ENCODE measurements around the gene GPR156. TPM values are rescaled to one million over a fixed set of nuclear protein-coding genes. Genes with fewer than 3 reads are reported as not detected.

GPR156 gene
- polyA plus RNA-seq, 2 of the 4 experiments (the other 2 are of a cell fraction) = 0.43 to 0.68 TPM

DNA sequence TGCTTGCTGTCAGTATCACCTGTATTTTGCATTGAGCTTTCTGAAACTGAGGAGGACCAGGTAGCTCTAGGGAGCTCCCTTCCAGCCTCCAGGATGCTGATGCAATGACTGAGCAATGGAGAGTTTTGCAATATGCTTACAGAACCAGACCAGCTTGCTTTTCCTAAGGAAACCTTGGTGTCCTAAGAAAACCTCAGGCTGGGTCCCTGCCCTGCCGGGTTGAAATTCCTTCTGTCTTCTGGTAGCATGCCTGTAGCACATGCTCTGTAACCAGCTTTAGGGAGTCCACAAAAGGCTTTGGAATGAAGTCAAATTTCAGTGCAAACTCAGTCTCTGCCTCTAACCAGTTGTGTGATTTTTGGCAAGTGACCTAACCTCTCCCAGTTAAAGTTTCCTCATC, 125.0 kb downstream of the GPR156 start:
- CTCF ChIA-PET = interaction anchor here (0.6 to 1.7 kb wide), 4 partner anchors 11 to 268 kb away, joined by 3 to 5 read pairs (median 4); no protein-coding TSS in a partner anchor
- TF ChIP-seq JUNB (IDR thresholded peaks at IDR 0.05) (no peak), SMC3 (IDR thresholded peaks at IDR 0.05) (peak; percentile 45), RAD21 (conservative IDR thresholded peaks at IDR 0.05 in 1 of 2, IDR thresholded peaks at IDR 0.05 in 1 of 2) (peak in 1 of 2 experiments; percentile 44; a peak in 2 of 5 replicates), HOXB13 (CRISPR knock-in tag; IDR thresholded peaks at IDR 0.05; ENCODE audit: low read depth) (no peak), EP300 (IDR thresholded peaks at IDR 0.05) (peak; percentile 57 to 59; a peak in 2 of 5 replicates), CEBPB (IDR thresholded peaks at IDR 0.05) (peak; percentile 95 to 99), JUN (IDR thresholded peaks at IDR 0.05) (peak; percentile 65 to 70; a peak in 2 of 5 replicates), CBX2 (IDR thresholded peaks at IDR 0.05; ENCODE audit: borderline replicate concordance, low read depth) (no peak), FOSL2 (IDR thresholded peaks at IDR 0.05) (no peak), FOSL2 (CRISPR knock-in tag; IDR thresholded peaks at IDR 0.05) (peak; percentile 19; the same call in 1 of the 2 replicates), MAFK (IDR thresholded peaks at IDR 0.05; ENCODE audit: partially characterized antibody) (no peak)
- TF ChIP-seq, protein P1, sequence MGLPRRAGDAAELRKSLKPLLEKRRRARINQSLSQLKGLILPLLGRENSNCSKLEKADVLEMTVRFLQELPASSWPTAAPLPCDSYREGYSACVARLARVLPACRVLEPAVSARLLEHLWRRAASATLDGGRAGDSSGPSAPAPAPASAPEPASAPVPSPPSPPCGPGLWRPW (IDR thresholded peaks at IDR 0.05) = peak; percentile 97
- TF ChIP-seq, protein P2, sequence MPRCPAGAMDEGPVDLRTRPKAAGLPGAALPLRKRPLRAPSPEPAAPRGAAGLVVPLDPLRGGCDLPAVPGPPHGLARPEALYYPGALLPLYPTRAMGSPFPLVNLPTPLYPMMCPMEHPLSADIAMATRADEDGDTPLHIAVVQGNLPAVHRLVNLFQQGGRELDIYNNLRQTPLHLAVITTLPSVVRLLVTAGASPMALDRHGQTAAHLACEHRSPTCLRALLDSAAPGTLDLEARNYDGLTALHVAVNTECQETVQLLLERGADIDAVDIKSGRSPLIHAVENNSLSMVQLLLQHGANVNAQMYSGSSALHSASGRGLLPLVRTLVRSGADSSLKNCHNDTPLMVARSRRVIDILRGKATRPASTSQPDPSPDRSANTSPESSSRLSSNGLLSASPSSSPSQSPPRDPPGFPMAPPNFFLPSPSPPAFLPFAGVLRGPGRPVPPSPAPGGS (IDR thresholded peaks at IDR 0.05) = peak; percentile 43; the same call in 1 of the 3 replicates
- TF ChIP-seq, protein P3, sequence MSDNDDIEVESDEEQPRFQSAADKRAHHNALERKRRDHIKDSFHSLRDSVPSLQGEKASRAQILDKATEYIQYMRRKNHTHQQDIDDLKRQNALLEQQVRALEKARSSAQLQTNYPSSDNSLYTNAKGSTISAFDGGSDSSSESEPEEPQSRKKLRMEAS (IDR thresholded peaks at IDR 0.05) = 0 out of 2 replicates have a peak, but pooled peaks have one; percentile 36
- DNase-seq (ENCODE audit: low read depth in 1 of 2, low spot score in 1 of 2) (peak in 1 of 2 experiments; percentile 76), ATAC-seq (peak; percentile 81 to 95), FAIRE-seq (no peak)
- Histone ChIP-seq H3K27ac (peak overlapping the region; percentile 80 to 82), H3K9me3 (peaks cover 11% of the 10 kb centered on the region), H3K4me2 (peak overlapping the region; percentile 47), H3K4me1 (peaks cover 27% of the 10 kb centered on the region), H3K4me3 (no peak overlapping the region)
- 10% methylated on average over 1 of the region's 1 CpG for WGBS (ENCODE audit: missing lambda C conversion rate)
- POLR2A ChIA-PET = interaction anchor here (0.9 to 2.4 kb wide), 2 partner anchors 9 to 65 kb away, joined by 4 to 49 read pairs; partner anchors contain the start of gene GSK3B

DNA sequence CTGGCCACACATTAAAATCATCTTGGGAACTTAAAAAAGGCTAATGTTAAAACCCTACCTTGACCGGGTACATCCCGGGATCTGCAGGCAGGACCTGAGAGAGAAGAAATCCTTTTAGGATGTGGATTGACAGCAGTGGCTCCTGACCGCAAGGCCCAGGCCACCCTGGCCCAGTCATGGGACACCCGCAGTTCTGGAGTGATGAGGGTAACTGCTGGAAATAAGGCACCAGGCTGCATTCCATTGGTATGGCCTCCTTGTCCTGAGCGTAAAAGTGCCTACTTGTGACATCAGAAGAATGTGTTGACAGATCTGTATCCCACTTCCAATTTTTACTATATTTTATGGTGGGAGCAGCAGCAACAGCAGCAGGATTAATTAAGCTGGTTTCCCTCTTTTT, 127.3 kb downstream of the GPR156 start:
- no peak for ATAC-seq
- ChIA-PET CTCF (interaction anchor here (0.9 to 1.7 kb wide), 2 partner anchors 12 to 19 kb away, joined by 3 to 6 read pairs; no protein-coding TSS in a partner anchor), POLR2A (no interaction called here)
- no peak for DNase-seq (ENCODE audit: low read depth in 1 of 2, low spot score in 1 of 2)
- 97% methylated on average over 5 of the region's 5 CpGs for WGBS (ENCODE audit: missing lambda C conversion rate)
- H3K4me3 ChIP-seq = no peak overlapping the region
- peak overlapping the region; percentile 6 to 82; a peak in 5 of 6 replicates for H3K27ac ChIP-seq
- H3K9me3 ChIP-seq = peaks cover 23% of the 10 kb centered on the region
- FAIRE-seq = no peak
- H3K4me1 ChIP-seq = peaks cover 25% of the 10 kb centered on the region
- TF ChIP-seq, protein P3 (IDR thresholded peaks at IDR 0.05) = no peak
- TF ChIP-seq, protein P4, sequence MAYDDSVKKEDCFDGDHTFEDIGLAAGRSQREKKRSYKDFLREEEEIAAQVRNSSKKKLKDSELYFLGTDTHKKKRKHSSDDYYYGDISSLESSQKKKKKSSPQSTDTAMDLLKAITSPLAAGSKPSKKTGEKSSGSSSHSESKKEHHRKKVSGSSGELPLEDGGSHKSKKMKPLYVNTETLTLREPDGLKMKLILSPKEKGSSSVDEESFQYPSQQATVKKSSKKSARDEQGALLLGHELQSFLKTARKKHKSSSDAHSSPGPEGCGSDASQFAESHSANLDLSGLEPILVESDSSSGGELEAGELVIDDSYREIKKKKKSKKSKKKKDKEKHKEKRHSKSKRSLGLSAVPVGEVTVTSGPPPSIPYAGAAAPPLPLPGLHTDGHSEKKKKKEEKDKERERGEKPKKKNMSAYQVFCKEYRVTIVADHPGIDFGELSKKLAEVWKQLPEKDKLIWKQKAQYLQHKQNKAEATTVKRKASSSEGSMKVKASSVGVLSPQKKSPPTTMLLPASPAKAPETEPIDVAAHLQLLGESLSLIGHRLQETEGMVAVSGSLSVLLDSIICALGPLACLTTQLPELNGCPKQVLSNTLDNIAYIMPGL (CRISPR knock-in tag; IDR thresholded peaks at IDR 0.05; ENCODE audit: borderline replicate concordance) = no peak
- TF ChIP-seq KDM5A (IDR thresholded peaks at IDR 0.05) (no peak), ZC3H11A (IDR thresholded peaks at IDR 0.05) (no peak)
- no peak overlapping the region for H3K4me2 ChIP-seq

DNA sequence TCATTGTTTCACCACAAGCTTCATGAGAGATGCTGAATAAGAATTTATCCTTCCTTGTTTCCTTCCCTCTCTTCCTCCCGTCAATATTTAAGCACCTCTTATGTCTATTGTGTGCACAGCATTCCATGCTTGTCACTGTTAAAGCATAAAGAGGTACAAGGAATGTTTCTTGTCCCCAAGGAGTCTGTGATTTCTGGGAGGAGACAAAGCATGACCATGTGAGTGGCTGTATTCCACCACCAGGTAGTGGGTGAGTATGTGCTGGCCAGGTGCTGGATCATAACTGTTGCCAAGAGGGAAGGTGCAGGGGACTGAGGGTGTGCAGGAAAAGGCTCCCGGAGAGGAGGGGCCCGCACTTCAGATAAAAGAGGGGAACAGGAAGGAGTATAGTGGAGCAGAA, 127.9 kb downstream of the GPR156 start:
- Histone ChIP-seq H3K4me2 (no peak overlapping the region), H3K9me3 (peaks cover 23% of the 10 kb centered on the region), H3K4me3 (no peak overlapping the region), H3K4me1 (peaks cover 25% of the 10 kb centered on the region), H3K27ac (peak overlapping the region; percentile 6 to 82; a peak in 5 of 6 replicates)
- CTCF ChIA-PET = interaction anchor here (1.7 kb wide), 1 partner anchor 12 kb away, joined by 6 read pairs; no protein-coding TSS in a partner anchor
- WGBS (ENCODE audit: missing lambda C conversion rate) = 77% methylated on average over 3 of the region's 3 CpGs
- DNase-seq (ENCODE audit: low read depth in 1 of 2, low spot score in 1 of 2) (no peak), FAIRE-seq (no peak), ATAC-seq (no peak)
- POLR2A ChIA-PET = no interaction called here
- no peak for TF ChIP-seq CHD4 (IDR thresholded peaks at IDR 0.05; ENCODE audit: borderline replicate concordance)
- TF ChIP-seq NR3C1 (IDR thresholded peaks at IDR 0.05) = no peak
- TF ChIP-seq ESRRA (IDR thresholded peaks at IDR 0.05; ENCODE audit: borderline replicate concordance, low read length) = no peak
- no peak for TF ChIP-seq SMC3 (IDR thresholded peaks at IDR 0.05)
- no peak for TF ChIP-seq KDM1A (IDR thresholded peaks at IDR 0.05; ENCODE audit: low read depth)
- no peak for TF ChIP-seq CEBPB (IDR thresholded peaks at IDR 0.05)
- no peak for TF ChIP-seq POLR2AphosphoS2 (conservative IDR thresholded peaks at IDR 0.05; ENCODE audit: low read length)
- TF ChIP-seq, protein P2 (IDR thresholded peaks at IDR 0.05) = no peak
- no peak for TF ChIP-seq NFE2L2 (conservative IDR thresholded peaks at IDR 0.05; ENCODE audit: low read length)
- no peak for TF ChIP-seq TP53 (CRISPR knock-in tag; IDR thresholded peaks at IDR 0.05)
- TF ChIP-seq, protein P5, sequence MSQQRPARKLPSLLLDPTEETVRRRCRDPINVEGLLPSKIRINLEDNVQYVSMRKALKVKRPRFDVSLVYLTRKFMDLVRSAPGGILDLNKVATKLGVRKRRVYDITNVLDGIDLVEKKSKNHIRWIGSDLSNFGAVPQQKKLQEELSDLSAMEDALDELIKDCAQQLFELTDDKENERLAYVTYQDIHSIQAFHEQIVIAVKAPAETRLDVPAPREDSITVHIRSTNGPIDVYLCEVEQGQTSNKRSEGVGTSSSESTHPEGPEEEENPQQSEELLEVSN (IDR thresholded peaks at IDR 0.05; ENCODE audit: borderline replicate concordance, low read depth) = no peak
- TF ChIP-seq EP300 (IDR thresholded peaks at IDR 0.05) = no peak
- no peak for TF ChIP-seq BHLHE40 (IDR thresholded peaks at IDR 0.05; ENCODE audit: low read depth, low read length)
- TF ChIP-seq RCOR1 (IDR thresholded peaks at IDR 0.05; ENCODE audit: low read depth, low read length) = no peak
- no peak for TF ChIP-seq RFX5 (IDR thresholded peaks at IDR 0.05)
- TF ChIP-seq FOSB (CRISPR knock-in tag; IDR thresholded peaks at IDR 0.05) = no peak

Measured in A549 (cell line).